ENCODE data around the gene SEMA5B.

SEMA5B gene

DNA sequence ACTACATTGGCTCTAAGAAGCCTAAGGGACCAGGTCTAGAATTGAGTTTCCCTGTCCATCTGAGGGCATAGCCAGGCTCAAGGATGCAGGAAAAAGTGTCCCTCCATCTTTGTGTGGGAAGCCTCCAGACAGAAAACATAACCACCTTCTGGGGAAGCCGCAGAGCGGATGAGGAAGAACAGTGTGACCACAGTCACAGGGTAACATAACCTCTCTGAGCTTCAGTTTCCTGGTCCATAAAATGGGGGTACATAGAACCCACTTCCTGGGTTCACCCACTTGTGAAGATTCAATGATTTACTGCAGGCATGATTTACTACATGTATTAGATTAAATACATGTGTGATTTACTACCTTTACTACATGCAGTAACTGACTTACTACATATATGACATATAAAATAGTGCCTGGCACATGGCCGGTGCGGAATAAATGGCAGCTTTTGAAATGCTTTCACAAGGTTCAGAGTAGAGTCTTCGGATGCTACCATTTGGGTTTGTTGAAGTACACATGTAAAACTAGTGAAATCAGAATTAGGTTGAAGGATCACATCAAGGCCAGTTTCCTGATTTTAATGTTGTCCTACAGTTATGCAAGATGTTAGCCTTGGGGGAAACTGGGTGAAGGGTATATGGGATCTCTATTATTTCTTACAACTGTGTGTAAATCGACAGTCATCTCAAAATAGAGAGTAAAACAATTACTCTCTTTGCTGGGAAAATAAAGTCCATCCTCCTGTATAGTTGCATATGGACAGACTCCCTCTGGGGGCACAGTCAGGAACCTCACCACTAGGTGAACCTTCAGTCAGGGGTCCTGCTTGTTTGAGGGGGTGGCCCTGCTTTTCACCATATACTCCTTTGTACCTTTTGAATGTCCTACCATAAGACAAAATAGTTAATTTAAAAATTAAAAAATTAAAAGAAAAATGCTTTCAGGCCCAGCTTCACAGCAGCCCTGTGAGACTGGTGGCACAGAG lies 86.0 kb downstream of the SEMA5B start:
- no peak for DNase-seq

DNA sequence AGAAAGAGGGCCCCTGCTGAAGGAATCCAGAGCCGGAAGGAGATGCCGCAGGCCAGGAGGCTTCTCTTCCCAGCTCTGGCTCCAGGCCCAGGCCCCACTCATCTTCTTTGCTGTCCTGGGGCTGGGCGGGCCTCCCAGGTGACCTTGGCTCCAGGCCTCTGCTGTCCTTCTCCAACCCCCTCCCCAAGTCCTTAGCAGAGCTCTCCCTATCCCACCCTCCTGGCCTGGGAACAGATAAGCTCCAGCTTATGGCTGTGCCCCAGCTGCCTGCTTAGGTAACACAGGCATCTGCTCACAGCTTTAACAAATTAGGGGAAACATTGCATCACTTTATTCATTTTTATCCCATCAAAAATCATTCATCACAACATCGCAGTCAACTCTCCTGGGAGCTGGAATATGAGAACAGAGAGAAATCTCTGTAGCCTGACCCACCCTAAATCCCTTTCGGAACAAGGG lies 86.9 kb downstream of the SEMA5B start:
- no peak for DNase-seq

DNA sequence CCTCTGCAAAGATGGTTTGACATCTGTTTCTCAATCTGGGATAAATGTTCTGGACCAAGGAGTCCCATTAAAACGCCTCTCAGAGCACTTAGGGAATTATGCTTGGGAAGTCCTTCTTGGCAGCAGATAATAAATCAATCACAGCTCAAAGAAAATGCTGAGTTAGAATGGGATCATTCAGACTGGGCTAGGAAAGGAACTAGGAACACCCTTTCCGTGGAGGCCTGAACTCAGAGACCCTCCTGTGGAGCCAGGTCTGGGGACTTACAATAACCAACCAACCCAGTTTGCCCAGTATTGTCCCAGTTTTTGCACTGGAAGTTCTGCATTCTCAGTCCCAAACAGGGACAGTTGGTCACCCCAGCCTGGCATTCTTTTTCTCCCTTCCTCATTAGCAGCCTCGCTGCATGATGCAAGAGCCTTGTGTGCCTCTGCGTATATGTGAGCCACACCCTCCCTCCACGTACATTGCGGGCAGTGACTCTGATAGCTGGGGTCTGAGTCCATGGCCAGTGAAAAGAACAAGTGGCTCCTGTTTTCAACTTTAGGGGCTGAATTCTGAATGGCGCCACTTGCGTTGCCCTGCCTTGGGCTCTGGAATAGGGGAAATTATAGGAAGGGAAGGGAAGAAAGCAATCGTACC lies 88.7 kb downstream of the SEMA5B start:
- DNase-seq, result no peak

DNA sequence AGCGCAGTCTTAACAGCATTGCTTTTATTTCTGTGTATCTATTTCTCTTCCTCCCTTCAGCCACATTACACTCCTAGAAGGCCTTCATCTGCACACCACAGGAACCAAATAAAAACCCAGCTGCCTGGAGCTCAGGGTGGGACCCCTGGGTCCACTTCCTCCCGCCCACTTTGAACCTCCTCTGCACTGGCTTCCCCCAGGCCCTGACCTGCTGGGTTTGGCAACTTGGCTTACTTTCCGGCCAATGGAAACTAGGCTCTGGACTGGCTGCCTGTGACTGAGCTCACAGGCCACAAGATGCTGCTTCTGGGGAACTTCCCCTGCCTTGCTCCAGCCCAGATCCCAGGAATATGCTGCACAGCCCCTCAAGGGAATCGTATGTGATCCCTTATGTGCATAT lies 89.8 kb downstream of the SEMA5B start:
- DNase-seq, result no peak

DNA sequence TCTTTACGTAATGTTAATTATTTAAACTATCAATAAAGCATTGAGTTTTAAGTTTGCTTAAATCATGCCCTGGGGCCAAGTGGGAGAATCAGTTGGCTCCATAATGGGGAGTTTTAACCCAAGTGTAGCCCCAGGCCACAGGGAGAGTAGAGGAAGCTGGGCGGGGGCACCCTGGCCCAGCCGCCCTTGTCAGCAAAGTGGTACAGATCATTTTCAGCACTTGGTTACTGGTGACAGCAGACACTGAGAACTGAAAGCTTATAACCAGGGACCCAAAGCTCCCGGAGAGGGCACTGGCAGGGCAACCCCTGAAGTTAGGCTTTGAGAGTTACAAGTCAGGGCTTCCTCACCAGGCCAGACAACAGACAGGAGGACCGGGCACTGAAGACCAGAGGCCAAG lies 90.6 kb downstream of the SEMA5B start:
- DNase-seq, result no peak

DNA sequence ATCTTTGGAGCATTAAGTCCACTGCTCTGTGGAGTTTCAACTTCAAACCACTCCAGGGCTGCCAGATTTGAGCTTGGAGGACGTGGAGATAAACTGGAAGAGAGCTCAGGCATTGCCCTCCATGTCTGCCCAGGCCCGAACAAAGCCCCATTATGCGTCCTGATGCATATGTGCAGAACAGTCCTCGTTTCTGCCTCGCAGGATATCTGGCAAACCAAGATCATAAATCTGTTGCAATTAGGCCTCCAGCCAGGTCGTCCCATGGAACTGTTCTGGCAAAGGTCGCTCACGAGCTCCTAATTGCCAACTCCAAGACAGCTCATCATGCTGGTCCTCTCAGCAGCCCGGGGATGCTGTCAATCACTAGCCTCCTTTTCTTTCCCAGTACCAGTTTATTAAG lies 91.2 kb downstream of the SEMA5B start:
- DNase-seq, result peak; percentile 65

DNA sequence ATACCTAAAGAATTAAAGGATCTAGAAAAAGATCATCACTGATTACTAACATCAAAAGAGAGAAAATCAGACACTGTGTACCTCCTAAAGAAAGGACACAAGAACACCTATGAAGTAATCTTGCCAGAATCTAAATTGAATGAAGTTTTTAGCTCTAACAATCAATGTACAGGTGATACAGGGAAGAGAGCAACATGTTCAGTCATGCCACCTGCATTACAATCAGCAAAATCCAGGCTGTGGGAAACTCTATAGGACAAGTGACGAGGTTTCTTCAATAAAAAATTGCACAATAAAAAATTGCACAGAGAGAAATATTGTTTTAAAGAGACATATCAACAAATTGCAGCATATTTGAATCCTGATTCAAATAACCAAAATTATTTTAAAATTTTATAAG lies 93.3 kb downstream of the SEMA5B start:
- DNase-seq, result no peak

DNA sequence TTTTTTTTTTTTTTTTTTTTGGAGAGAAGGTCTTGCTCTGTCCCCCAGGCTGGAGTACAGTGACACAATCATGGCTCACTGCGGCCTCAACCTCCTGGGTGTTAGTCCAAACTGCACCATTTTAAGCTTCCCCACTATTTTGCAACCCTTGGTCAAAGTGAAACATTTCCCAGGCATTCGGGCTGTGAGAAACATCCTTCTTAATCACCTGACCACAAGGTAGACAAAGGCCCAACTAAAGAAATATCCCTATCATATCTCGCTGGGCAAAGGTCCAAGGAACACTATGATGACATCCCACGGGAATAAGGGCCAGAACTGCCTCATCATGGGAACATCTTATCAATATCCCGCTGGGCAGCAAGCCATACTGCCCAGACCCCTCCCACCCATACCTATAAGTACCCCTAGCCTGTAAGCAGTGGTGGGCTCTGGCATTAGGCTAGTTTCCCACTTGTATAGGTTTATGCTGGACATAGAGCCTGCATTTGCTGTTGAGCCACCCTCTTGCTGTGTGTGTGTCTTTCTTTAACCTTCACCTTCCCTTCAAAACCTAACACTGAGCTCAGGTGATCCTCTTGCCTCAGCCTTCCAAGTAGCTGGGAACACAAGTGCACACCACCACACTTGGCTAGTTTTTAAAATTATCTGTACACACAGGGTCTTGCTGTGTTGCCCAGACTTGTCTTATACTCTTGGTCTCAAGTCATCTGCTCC lies 95.2 kb downstream of the SEMA5B start:
- no peak for DNase-seq

DNA sequence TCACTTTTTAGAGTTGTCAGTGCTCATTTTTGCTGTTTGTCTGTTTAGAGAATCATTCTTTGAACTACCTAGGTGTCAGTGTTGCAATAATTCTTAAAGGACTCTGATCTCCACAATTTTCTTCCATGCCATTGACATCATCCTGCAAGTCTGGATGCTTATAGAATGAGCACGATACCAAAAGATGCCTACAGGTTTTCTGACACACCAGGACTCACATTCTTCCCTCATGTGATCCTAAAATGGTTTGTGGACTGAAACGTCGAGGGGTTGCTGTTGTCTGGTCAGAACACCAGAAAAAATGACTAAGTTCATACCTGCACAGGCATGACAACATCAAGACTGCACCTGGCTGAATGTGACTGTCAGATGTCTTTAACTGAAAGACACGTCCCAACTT lies 95.9 kb downstream of the SEMA5B start:
- no peak for DNase-seq

DNA sequence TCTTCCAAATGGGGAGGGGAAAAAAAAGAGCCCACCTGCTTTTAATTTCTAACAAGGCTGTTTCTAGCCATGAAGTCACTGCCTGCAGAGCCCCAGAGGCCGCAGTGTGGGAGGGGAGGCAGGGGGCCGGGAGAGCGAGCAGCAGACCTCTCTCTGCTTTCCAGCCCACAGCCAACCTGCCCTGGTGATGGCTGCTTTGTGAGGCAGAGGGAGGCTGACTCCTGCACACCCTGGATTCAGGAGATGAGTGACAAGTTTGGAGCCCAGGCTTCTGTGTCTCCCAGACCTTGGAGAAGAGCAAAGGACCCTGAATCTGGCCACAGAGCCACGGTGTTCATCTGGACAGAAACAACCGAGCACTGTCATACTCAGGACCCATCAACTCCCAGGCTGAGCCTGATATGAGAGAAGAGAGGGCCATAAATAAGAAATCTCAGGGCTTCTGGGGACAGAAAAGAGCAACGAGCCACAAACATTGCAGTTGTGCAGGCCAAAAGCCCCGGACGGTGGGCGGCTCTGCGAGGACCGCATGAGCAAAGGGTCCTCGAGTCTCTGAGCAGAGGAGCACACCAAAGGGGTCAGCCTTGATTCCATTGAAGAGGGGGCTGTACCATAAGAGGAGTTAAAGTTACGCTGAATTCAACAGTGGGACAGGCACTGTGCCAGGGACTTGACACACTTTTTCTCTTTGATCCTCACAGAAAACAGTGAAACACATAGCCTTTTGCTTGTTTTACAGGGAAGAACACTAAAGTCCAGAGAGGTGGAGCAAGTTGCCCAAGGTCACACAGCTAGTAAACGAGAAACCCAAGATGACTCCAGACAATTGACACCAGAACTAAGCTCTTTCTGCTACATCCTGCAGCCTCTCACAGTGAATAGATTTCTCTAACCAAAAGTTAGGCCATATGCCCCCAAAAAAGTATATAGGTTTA lies 97.2 kb downstream of the SEMA5B start:
- no peak for DNase-seq

DNA sequence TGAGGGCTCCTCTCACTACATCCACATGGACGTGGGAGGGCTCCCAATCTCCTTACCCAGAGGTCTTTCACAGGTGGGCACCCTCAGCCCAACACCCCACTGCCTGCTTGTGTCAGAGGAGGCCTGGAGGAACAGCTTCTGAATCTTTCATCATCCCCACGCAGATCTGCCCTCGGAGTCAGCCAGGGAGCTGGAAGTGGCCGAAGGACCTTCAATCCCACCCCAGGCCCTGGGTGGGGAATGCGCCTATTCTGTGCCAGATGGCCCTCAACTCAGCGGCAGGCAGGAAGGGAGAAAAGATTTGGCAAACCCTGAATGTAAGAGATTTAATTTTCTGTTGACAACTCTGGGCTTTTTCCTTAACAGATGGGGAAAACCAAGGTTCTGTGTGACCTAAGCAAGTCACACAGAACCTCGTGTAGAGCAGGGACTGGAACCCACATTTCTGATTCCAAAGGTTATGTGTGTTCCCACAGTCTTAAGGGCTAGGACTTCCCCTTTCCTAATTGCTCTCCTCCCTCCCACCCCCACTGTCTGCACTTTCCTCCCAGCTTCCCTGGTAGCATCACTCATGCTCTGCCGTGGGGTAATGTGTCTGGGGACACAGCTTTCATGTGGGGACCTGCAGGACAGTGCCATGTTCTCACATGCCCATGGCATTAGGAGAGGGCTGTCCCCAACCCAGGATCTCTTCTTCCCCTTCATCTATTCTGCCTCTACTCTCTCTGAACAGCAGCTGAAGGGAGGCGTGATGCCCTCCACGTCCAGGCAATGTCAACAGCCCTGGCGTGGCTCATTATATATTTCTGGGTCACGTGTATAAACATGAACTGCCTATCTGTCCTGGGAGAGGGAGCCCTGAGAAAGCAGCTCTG lies 98.1 kb downstream of the SEMA5B start:
- no peak for DNase-seq

DNA sequence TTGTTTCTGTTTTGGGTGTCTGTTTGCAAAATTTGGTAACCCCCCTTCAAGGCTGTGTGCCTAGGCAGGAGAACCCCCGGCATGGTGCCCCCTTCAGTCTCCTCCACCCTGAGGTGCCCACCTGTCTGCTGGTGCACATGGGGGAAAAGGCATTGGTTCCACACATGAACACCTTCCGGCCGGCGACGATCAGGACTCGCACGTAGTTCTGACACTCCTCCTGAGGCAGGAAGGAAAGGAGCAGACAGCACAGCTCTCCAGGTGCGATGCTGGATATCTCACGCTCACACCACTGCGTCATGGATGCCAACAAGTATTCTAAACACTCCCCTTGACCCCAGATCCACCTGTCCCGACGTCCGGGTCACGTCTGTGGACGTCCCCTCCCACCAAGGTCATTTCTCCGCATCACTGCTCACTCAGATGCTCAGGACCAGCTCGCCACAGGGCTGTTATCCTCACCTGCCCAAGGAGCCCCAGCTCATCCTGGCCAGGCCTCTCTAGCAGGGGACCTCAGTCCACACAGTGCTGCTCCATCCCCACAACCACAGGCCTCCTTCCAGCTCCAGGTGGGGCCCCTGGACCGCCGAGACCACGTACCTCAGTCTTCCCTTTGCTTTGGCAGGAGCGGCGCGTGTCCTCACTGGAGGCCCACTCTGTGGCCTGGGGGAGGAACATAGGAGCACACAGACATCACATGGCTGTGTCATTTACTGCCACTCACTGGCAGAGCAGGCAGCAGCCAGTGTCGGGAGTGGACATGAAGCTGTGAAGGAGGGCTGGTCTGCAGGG lies 99.0 kb downstream of the SEMA5B start:
- DNase-seq, result no peak

DNA sequence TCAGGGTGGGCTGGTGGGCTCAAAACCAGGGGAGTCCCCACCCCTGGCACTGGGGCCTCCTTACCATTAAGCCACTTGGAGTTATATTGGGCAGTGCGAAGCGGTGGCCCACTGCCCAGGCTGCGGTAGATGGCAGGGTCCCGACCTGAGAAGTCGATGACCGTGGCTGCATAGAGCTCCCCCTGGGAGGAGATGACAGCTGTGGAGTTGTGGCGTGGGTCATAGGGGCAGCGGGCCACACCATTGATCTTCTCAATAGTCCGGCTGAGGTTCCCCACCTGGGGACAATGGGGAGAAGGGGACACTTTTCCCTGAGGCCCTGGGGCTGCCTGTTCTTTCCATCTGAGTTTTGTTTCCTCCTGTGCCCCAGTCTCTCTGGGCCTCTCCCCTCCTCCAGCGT lies 99.8 kb downstream of the SEMA5B start:
- DNase-seq, result no peak

DNA sequence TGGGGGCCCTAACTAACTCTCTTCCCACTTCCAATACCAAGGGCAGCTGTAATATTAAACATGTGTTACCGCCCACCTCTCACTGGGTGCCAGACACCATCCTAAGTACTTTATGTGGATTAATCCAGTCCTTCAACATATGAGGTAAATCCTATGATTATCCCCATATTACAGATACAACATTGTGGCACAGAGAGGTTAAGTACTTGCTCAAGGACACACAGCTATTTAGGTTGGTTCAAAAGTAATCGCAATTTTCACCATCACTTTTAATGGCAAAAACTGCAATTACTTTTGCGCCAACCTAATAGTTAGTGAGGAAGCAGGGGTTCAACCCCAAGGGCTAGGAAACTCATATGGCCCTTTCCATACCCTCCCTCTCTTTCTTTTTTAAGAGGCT lies 100.8 kb downstream of the SEMA5B start:
- DNase-seq, result no peak

DNA sequence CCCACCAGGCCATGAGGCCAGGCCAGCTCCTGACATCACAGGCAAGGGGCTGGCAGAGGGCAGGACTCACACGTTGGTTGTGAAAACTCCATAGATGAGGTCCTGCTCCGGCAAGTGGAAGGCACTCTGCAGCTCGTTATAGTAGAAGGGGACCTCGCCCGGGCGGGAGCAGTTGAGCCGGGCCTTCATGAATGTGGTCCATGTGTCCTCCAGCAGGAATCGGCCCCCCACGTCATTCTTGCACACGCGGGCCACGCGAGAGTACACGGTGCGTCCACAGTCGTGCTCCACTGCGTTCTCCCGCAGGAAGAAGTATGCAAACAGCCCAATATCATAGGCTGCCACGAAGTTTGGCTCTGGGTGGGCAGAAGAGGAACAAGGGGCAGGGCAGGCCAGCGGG lies 101.2 kb downstream of the SEMA5B start:
- no peak for DNase-seq

DNA sequence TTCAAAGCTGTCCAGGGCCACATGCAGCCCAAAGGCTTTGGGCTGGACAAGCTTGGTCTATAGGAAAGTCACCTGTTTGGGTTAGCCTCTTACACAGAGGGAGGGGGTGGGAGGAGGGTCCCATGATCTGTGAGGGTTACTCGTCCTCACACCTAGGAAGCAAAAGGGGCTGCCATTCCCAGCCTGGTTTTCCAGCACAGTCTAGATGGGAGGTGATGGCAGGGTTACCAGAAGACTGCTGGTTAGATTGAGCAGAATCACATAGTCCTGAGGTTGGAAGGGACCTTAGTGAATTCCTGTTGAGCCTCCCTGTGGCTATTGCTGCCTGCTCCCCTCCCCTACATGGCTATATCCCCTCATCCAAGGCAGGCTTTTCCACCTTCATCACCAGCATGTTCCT lies 101.8 kb downstream of the SEMA5B start:
- DNase-seq, result no peak

DNA sequence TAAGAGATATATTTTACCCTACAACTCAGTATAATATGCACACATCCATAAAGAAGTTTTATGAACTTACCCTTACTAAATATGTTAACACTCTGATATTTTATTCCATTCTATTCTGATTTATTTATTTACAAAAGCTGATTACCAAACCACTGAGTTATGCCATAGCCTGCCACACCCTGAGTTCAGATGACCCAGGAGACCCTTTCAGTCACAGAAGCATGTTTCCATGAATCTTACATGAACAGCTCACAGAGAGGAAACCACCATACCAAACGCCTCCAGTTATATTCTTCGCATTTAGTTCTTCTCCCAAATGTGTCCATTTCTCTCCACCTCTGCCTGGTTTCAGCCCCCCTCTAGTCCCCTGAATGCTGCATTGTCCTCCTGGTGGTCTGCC lies 103.5 kb downstream of the SEMA5B start:
- no peak for DNase-seq

DNA sequence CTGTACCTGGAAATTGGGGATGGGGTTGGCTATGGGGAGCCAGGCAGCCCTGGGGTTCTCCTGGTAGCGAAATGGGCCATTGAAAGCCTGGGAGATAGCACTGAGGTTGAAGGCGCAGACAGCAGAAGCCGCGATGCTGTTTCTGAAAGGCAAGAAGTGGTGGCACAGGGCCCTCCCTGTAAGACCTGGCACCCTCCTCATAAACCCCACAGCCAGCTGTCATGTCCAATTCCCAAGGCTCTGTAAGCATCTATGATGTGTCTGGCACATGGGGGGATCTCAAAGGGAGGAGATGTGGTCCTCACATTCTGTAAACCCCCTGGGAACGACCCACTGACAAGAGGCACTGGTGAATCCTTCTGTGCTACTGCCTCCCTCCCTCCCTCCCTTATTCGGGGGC lies 104.0 kb downstream of the SEMA5B start:
- DNase-seq, result no peak

DNA sequence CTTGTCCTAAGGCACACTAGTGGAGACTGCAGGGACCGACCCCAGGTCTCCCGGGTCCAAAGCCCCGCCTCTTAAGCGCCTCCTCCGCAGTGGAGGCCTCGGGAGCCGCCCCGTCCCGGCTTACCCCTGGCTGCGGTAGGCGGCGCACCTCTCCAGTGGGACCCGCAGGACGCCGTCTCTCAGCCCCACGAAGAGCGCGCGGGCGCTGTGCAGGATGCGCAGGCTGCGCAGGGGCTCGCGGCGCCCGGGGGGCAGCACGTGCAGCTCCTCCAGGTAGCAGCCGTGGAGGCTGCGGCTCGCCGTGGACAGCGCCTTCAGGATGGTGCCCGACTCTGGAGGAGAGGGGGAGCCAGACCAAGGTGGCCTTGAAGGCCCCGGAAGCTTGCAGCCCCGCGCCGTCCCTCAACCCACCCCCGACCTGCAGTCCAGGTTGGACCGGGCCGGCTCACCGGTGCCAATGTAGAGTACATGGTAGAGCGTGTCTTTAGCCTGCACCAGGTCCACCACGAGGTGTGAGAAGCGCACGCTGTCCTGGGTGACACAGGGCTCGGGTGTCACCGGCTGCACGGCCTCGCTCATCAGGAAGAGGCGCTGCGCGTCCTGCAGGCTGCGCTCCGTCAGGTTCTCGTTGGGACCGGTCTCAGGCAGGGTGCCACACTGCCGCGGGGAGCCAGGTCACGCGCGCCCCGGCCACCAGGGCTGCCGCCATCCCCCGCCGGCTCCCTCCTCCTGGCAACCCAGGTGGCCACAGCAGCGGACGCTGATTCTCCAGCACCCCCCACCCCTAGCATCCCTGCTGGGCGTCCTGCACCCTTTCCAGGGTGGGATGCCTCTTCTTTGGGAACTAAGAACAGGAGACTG lies 105.5 kb downstream of the SEMA5B start:
- DNase-seq, result no peak

DNA sequence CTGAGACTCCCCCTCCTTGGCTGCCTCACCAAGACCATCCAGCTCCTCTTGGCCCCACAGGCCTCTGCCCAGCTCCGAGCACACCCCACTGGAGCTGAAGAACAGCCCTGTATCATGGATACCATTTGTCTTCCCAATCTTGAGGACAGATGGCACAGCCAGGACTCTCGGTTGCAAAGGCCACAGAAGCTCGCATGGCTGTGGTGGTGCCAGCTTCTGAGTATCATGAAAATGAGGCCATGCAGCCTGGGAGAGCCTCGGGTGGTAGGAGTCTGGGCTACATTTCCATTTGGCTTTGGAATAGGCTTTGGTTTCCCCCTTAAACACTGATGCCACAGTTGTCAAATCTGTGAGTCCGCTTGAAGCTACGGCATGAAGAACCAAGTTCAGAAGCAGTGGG lies 106.6 kb downstream of the SEMA5B start:
- no peak for DNase-seq

Measured in NCI-H1694 treated with DMSO at 0.1 percent for 48 hours (cell line).